ENCODE measurements around the gene HS1BP3.

The HS1BP3 gene

DNA sequence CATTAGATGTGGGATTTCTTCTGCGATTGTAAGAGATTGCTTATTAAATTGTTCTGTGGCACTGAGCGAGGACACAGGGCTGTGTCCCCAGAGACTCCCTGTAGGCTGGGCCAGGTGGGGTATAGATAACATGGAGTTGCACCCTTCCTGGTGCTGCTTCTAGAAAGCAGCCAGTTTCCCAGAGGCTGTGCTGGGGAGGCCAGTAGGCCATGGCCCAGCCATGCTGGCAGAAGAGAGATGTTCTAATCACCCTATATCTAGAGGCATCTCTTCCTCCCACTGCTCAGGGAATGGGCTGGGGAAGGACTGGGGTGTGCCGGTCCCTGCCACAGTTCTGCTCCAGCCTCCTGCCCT is 66.9 kb downstream of the HS1BP3 start:
- H3K27me3 ChIP-seq (ENCODE audit: low read depth, low read length), result no peaks in the 10 kb centered on the region
- H3K36me3 ChIP-seq (ENCODE audit: control insufficient read depth in 1 of 2, insufficient read depth in 2 of 2, low read length in 2 of 2), result no peaks in the 10 kb centered on the region
- peaks cover 0 to 22% of the 10 kb centered on the region in 2 donors for H3K4me1 ChIP-seq (ENCODE audit: control insufficient read depth in 1 of 2, insufficient read depth in 2 of 2, low read length in 2 of 2)
- no peak overlapping the region for H3K27ac ChIP-seq (ENCODE audit: low read length)
- H3K4me3 ChIP-seq (ENCODE audit: low read depth in 1 of 2, low read length in 2 of 2), result no peak overlapping the region
- H3K9me3 ChIP-seq (ENCODE audit: control insufficient read depth in 1 of 2, low read length in 2 of 2), result peaks cover 3 to 6% of the 10 kb centered on the region in 2 donors

- H3K4me1 ChIP-seq (ENCODE audit: control insufficient read depth in 1 of 2, insufficient read depth in 2 of 2, low read length in 2 of 2), result peaks cover 0 to 24% of the 10 kb centered on the region in 2 donors
- no peak overlapping the region for H3K4me3 ChIP-seq (ENCODE audit: low read depth in 1 of 2, low read length in 2 of 2)
- no peak overlapping the region for H3K27ac ChIP-seq (ENCODE audit: low read length)
- peaks cover 3 to 6% of the 10 kb centered on the region in 2 donors for H3K9me3 ChIP-seq (ENCODE audit: control insufficient read depth in 1 of 2, low read length in 2 of 2)
- H3K27me3 ChIP-seq (ENCODE audit: low read depth, low read length), result no peaks in the 10 kb centered on the region
- no peaks in the 10 kb centered on the region for H3K36me3 ChIP-seq (ENCODE audit: control insufficient read depth in 1 of 2, insufficient read depth in 2 of 2, low read length in 2 of 2)
These were observed 67.4 kb downstream of the HS1BP3 start for GRCh38 chr2:20583425-20583881.

DNA sequence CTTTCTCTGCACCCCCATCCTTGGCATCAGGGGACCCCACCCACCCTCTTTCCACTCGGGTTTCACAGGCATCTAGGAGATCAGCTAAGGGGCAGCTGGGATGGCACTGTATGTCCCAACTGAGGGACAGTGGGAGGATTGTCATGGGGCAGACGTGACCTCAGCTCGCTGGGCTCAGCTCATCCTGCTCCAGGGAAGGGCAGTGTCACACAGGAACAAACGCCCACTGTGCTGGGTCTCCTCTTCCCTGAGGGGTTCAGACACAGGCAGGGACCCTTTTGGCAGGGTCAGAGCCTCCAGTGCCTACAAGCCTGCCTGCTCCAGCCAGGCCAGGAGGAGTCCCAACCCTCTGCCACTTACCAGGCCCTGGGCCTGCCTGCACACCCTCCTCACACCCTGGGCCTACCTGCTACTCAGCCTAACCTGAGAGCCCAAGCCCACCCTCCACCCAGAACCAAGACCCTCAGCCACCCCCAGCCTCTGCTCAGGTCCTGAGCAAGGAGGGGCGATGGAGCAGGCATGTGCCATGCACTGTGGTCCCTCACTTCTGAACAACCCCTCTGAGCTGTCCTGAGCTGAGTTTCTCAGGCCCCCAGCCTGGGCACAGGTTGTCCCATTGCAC is 68.2 kb downstream of the HS1BP3 start:
- H3K9me3 ChIP-seq (ENCODE audit: control insufficient read depth in 1 of 2, low read length in 2 of 2), result peaks cover 3 to 6% of the 10 kb centered on the region in 2 donors
- peaks cover 0 to 28% of the 10 kb centered on the region in 2 donors for H3K4me1 ChIP-seq (ENCODE audit: control insufficient read depth in 1 of 2, insufficient read depth in 2 of 2, low read length in 2 of 2)
- H3K27ac ChIP-seq (ENCODE audit: low read length), result no peak overlapping the region
- H3K36me3 ChIP-seq (ENCODE audit: control insufficient read depth in 1 of 2, insufficient read depth in 2 of 2, low read length in 2 of 2), result no peaks in the 10 kb centered on the region
- no peaks in the 10 kb centered on the region for H3K27me3 ChIP-seq (ENCODE audit: low read depth, low read length)
- H3K4me3 ChIP-seq (ENCODE audit: low read depth in 1 of 2, low read length in 2 of 2), result no peak overlapping the region

- Histone ChIP-seq H3K4me1 (ENCODE audit: control insufficient read depth in 1 of 2, insufficient read depth in 2 of 2, low read length in 2 of 2) (peaks cover 0 to 28% of the 10 kb centered on the region in 2 donors), H3K27ac (ENCODE audit: low read length) (no peak overlapping the region), H3K4me3 (ENCODE audit: low read depth in 1 of 2, low read length in 2 of 2) (no peak overlapping the region), H3K27me3 (ENCODE audit: low read depth, low read length) (no peaks in the 10 kb centered on the region), H3K36me3 (ENCODE audit: control insufficient read depth in 1 of 2, insufficient read depth in 2 of 2, low read length in 2 of 2) (no peaks in the 10 kb centered on the region), H3K9me3 (ENCODE audit: control insufficient read depth in 1 of 2, low read length in 2 of 2) (peaks cover 3 to 6% of the 10 kb centered on the region in 2 donors)
These were observed 70.0 kb downstream of the HS1BP3 start for GRCh38 chr2:20580690-20581437.

GRCh38 chr2:20579866-20580265 is 71.0 kb downstream of the HS1BP3 start:
- Histone ChIP-seq H3K27ac (ENCODE audit: low read length) (peak overlapping the region; percentile 78), H3K4me3 (ENCODE audit: low read depth in 1 of 2, low read length in 2 of 2) (no peak overlapping the region), H3K27me3 (ENCODE audit: low read depth, low read length) (no peaks in the 10 kb centered on the region), H3K9me3 (ENCODE audit: control insufficient read depth in 1 of 2, low read length in 2 of 2) (peaks cover 3 to 6% of the 10 kb centered on the region in 2 donors), H3K4me1 (ENCODE audit: control insufficient read depth in 1 of 2, insufficient read depth in 2 of 2, low read length in 2 of 2) (peaks cover 0 to 23% of the 10 kb centered on the region in 2 donors), H3K36me3 (ENCODE audit: control insufficient read depth in 1 of 2, insufficient read depth in 2 of 2, low read length in 2 of 2) (no peaks in the 10 kb centered on the region)

DNA sequence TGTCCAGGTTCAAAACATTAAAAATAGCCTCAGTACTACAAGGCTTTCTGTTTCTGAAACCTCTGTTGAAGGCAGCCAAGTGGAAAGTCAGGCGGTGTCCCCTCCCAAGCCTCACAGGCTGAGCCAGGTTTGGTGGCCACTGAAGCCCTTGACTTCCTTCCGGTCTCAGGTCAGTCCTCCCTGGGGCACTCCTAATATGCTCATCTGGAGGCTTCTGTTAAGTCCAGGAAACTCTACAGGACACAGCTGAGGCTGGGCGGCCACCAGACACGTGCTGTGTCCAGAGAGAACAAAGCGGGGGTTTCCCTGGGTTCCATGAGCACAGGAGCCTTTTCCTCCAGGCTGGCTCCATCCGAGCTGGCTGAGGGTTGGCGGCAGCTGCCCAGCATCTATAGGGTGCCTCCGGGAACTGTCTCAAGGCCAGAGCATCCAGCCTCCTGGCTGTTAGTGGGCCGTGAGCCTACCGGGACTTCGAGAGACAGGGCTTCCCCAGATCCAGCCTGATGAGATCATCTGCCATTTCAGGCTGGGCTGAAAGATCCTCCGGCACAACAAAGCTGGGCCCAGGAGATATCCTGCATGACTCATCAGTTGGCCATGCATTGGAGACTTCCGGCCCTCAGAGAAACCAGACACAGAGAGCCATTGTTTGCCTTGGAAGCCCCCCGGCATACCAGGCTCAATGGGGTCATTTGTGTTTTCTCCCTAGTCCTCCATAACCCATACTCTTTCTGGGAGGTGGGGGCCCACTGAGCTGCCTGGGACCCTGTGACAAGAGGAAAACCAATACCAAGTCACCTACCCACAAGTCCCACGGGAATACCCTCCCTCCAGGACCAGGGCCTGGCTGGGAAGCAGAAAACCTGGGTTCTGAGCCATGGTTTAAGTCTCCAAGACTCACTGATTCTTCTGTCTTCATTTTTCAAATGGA is 71.7 kb downstream of the HS1BP3 start:
- Histone ChIP-seq H3K9me3 (ENCODE audit: control insufficient read depth in 1 of 2, low read length in 2 of 2) (peaks cover 3 to 6% of the 10 kb centered on the region in 2 donors), H3K4me1 (ENCODE audit: control insufficient read depth in 1 of 2, insufficient read depth in 2 of 2, low read length in 2 of 2) (peaks cover 0 to 21% of the 10 kb centered on the region in 2 donors), H3K36me3 (ENCODE audit: control insufficient read depth in 1 of 2, insufficient read depth in 2 of 2, low read length in 2 of 2) (no peaks in the 10 kb centered on the region), H3K27me3 (ENCODE audit: low read depth, low read length) (no peaks in the 10 kb centered on the region), H3K4me3 (ENCODE audit: low read depth in 1 of 2, low read length in 2 of 2) (no peak overlapping the region), H3K27ac (ENCODE audit: low read length) (peak overlapping the region; percentile 78)

DNA sequence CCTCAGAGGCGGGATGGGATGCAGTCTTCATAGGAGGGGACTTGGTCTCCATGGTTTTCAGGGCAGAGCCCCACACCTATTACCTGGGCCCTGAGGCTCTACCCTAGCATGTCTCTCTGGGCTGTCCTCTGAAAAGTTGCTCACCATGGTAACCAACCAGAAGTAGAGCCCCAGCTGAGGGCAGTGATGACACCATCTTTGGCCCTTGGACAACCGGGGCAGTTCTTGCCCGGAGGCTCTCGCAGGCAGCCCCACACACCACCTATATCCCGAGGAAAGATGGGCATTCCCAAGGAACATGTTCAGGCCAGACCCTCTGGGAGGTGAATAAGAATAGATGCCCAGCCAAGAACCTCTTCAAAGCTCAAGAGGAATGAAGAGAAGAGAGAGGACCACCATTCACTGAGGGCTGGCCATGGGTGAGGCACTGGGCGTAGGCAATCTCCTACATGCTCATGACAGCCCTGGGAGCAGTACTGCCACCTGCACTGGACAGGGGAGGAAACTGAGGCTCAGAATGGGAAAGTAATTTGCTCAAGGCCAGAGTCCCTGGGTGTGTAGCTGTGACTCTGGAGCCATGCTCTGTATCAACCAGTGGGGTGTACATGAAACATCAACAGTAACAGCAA is 72.5 kb downstream of the HS1BP3 start:
- no peaks in the 10 kb centered on the region for H3K36me3 ChIP-seq (ENCODE audit: control insufficient read depth in 1 of 2, insufficient read depth in 2 of 2, low read length in 2 of 2)
- H3K27ac ChIP-seq (ENCODE audit: low read length), result peak overlapping the region; percentile 78
- H3K27me3 ChIP-seq (ENCODE audit: low read depth, low read length), result no peaks in the 10 kb centered on the region
- H3K9me3 ChIP-seq (ENCODE audit: control insufficient read depth in 1 of 2, low read length in 2 of 2), result peaks cover 3 to 6% of the 10 kb centered on the region in 2 donors
- peaks cover 0 to 26% of the 10 kb centered on the region in 2 donors for H3K4me1 ChIP-seq (ENCODE audit: control insufficient read depth in 1 of 2, insufficient read depth in 2 of 2, low read length in 2 of 2)
- H3K4me3 ChIP-seq (ENCODE audit: low read depth in 1 of 2, low read length in 2 of 2), result no peak overlapping the region

GRCh38 chr2:20577495-20578235 is 73.2 kb downstream of the HS1BP3 start:
- Histone ChIP-seq H3K4me1 (ENCODE audit: control insufficient read depth in 1 of 2, insufficient read depth in 2 of 2, low read length in 2 of 2) (peaks cover 0 to 32% of the 10 kb centered on the region in 2 donors), H3K27ac (ENCODE audit: low read length) (no peak overlapping the region), H3K4me3 (ENCODE audit: low read depth in 1 of 2, low read length in 2 of 2) (no peak overlapping the region), H3K36me3 (ENCODE audit: control insufficient read depth in 1 of 2, insufficient read depth in 2 of 2, low read length in 2 of 2) (no peaks in the 10 kb centered on the region), H3K9me3 (ENCODE audit: control insufficient read depth in 1 of 2, low read length in 2 of 2) (peaks cover 3 to 6% of the 10 kb centered on the region in 2 donors), H3K27me3 (ENCODE audit: low read depth, low read length) (no peaks in the 10 kb centered on the region)

- Histone ChIP-seq H3K4me1 (ENCODE audit: control insufficient read depth in 1 of 2, insufficient read depth in 2 of 2, low read length in 2 of 2) (peaks cover 0 to 34% of the 10 kb centered on the region in 2 donors), H3K36me3 (ENCODE audit: control insufficient read depth in 1 of 2, insufficient read depth in 2 of 2, low read length in 2 of 2) (no peaks in the 10 kb centered on the region), H3K9me3 (ENCODE audit: control insufficient read depth in 1 of 2, low read length in 2 of 2) (peaks cover under 1 to 2% of the 10 kb centered on the region in 2 donors), H3K27me3 (ENCODE audit: low read depth, low read length) (no peaks in the 10 kb centered on the region), H3K4me3 (ENCODE audit: low read depth in 1 of 2, low read length in 2 of 2) (no peak overlapping the region), H3K27ac (ENCODE audit: low read length) (peak overlapping the region; percentile 26)
These were observed 74.2 kb downstream of the HS1BP3 start for GRCh38 chr2:20576598-20577115.

GRCh38 chr2:20575935-20576597 is 74.8 kb downstream of the HS1BP3 start:
- H3K9me3 ChIP-seq (ENCODE audit: control insufficient read depth in 1 of 2, low read length in 2 of 2), result no peaks in the 10 kb centered on the region
- peak overlapping the region; percentile 26 for H3K27ac ChIP-seq (ENCODE audit: low read length)
- peaks cover 0 to 36% of the 10 kb centered on the region in 2 donors for H3K4me1 ChIP-seq (ENCODE audit: control insufficient read depth in 1 of 2, insufficient read depth in 2 of 2, low read length in 2 of 2)
- H3K27me3 ChIP-seq (ENCODE audit: low read depth, low read length), result no peaks in the 10 kb centered on the region
- H3K36me3 ChIP-seq (ENCODE audit: control insufficient read depth in 1 of 2, insufficient read depth in 2 of 2, low read length in 2 of 2), result no peaks in the 10 kb centered on the region
- no peak overlapping the region for H3K4me3 ChIP-seq (ENCODE audit: low read depth in 1 of 2, low read length in 2 of 2)

Data from muscle layer of duodenum (tissue), 2 donors.